Superior temporal gyrus (tissue), 1 donor: ENCODE data around the gene CDYL2.
"Not testable (repeated sequence)": the region's sequence is repeated elsewhere in the genome, so short reads cannot be mapped to it uniquely, and the experiment has no call there.

Experiments
- DNase-seq: peaks from one replicate; pipeline ENCODE4 v3.0.0-alpha.2; 2016; ENCODE audit errors: extremely low spot score

The CDYL2 gene

DNA sequence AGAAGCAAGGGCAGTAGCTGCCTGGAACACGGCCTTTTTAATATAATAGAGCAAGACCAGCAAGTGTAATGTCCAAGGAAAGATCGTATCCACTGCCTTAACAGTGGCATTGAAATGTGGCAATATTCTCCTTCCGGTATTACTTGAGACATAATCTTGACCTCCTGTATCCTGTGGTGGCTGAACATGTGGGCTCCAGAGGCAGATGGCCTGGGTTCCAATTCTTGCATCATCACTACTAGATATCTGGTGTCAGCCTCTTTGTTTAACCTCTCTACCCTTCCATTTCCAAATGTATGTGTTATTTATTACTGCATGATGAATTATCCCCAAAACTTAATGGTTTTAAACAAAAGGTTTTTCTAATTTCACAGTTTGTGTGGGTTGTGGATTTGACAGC is 3.5 kb upstream of the CDYL2 start:
- no peak for DNase-seq

DNA sequence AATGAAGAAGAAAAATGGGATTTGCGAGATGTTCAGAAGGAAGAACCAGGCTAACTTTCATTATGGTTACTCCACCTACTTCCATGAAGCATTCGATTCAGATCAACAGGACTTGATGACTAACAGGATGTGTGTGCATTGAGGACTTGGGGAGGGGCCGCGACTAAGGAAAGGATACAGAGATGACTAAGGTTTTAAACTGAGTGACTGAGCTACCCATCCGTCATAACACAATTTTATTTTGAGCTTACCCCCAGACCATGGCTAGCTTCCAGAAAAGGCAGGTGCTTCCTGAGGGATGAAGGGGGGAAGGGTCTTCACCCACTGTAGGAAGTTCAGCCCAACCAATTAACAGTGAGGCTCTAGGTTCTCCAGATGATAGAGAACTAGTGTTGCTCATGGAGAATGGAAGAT is 2.5 kb upstream of the CDYL2 start:
- DNase-seq, result no peak

DNA sequence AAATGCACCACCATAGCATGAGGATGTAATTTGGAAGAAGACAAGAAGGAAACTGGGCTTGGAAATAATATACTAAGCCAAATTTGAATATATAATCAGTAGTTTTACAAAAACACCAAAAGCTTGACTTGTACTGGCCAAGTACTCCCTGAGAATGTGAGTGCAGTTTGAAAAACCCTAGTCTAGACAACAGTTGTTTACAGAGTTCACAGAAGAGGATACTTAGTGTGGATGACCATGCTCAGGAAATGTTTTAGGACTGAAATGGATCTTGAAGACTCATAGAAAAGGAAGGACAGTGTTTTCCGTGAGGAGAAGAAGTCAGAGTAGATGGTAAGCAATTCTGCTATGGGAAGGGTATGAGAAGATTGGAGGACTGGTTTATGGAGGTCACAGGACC is 1.9 kb upstream of the CDYL2 start:
- no peak for DNase-seq

DNA sequence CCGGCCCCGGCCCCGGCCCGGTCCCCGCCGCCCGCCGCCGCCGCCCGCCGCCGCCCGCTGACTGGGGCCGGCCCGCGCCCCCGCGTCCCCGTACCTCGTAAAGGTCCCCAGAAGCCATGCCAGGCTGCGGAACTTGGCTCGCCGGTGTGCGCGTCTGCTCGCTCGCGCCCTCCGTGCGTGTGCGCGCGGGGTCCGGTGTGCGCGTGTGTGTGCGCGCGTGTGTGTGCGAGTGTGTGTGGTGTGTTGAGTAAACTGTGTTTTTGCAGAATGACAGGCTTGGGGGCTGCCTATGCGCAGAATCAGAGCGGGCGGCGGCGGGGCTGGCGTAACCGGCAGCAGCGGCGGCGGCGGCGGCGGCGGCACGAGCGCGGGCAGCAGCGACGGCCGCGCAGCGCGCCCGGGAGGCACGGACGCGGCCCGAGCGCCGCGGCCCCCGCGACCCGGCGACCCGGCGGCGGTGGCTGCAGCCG is 307 bp downstream of the CDYL2 start:
- DNase-seq, result no peak

DNA sequence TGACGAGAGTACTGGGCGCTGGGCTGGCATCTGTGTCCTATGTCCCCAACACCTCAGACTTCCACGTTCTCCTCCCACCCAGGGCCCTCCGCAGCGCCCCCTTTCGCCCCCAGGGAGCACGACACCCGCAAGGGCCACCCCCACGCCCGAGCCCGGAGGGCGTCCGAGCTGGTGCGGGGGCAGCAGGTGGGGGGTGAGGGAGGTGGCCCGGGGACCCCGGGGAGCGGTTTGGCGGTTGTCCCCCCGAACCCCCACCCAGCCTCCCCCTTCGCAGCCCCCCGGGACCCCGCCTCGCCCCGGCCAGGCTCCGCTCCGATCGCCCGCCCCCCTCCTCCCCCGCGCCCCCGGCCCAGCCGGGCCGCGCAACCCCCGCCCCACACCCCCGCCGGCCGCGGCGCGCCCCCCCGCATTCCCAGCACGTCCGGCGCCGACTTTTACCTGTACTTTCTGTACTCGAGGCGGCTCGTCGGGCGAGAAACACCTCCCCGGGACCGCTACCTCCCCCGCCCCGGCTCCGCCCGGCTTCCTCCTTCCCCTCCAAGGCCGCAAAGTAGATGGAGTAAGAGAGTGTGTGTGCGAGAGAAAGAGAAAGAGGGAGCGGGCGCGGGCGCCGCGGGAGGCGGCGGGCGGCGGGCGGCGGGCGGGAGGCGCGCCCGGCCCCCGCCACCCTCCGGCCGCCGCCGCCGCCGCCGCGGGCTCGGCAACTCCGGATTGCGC is 901 bp downstream of the CDYL2 start:
- DNase-seq, result no peak

DNA sequence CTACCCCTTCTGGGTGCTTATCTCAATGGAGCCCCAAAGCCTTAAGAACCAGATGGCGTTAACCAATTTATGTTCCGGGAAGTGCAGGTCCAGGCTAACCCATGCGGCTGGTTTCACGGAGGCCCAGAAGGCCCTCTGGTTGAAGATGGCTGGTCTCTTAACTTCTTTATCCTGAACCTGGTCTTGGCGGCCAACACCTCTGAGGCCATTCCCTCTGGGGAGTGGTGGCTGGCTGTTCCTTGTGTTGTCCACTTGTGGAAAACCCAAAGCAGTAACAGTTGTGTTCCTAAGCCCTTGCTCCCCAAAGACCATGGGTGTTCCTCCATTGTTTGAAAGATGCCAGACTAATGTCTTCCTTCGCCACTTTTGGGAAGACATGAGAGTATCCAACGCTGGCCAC is 1.5 kb downstream of the CDYL2 start:
- no peak for DNase-seq

DNA sequence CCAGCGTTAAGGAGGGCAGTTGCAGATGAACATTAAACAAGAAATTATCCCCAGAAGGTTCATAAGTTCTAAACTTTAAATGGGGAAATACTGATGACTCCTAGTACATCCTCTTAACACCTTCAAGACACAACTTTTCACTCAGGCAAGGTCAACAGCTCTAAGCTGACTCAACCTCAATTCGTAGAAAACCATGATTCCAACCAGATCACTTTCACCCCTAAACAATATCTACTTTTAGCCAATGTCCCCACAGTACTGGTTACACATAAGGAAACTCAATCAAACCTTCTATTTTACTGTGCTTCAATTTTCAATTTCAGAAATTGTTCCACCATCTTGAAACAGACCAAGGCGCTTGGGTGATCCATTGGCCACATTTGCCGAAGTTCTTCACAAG is 2.3 kb downstream of the CDYL2 start:
- DNase-seq, result no peak

DNA sequence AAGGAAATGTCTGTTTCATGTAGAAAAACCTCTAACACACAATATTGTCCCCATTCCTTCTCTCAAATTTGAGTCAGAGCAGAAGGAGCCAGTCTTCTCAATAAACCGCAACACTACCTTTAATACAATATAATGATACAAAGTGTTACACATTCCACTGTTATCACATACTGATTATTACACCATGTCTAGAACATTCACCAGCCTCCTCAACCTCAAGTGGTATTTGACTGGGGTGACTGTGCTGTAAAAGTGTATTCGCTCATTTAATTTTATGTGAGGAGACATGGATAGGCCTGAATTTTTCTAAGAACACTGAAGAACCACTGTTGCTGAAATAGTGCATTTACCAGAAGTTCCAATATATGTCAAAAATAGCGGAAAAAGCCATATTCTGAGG is 10.3 kb downstream of the CDYL2 start:
- DNase-seq, result no peak

DNA sequence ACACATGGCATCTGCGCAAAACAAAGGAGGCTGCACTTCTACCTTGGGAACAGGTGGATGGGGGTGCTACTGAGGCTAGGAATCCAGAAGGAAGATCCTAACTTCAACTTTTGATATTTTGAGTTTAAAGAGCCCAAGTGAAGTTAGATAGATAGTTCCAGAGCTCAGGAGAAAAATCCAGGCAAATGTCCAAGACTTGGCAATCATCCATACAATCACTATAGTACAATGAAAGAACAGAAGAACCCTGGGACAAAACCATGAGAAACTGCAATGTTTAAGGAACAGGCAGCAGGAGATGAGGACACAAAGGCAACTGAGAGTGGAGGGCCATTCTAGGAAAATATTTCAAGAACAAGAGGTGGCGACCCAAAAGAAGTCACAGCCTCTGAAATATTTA is 12.4 kb downstream of the CDYL2 start:
- no peak for DNase-seq

DNA sequence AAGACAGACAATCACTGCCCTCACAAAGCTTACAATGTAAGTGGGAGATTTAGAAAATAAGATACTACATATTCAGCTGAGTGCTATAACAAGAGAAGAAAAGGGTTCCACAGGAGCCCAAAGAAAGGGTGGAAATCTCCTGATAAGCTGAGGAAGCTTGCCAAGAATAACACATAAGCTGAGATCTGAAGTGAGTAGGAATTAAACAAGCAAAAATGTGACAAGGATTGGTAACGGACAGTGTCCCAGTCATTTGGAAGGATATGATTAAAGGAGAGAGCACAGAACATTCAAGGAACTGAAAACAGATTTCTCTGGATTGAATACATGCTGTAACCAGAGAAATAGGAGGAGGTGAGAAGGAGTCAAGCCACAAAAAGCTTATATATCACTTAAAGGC is 13.0 kb downstream of the CDYL2 start:
- DNase-seq, result no peak

DNA sequence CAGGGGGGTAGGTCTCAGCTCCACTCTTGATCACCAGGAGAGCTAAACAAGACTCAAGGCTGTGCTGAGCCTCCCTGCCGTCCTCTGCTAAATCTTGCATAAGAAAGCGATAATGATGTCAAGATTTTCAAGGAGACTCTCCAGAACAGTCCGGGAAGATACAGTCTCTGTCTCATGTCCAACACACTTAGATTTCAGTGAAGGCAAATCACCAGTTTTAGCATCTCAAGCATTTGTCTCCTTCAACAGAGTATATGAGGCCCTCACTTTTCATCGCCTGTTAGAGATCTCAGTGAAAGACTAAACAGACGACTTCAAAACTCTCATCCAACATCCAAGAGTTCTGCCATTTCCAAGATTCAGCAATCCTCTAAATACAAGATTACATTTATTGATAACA is 13.6 kb downstream of the CDYL2 start:
- no peak for DNase-seq

DNA sequence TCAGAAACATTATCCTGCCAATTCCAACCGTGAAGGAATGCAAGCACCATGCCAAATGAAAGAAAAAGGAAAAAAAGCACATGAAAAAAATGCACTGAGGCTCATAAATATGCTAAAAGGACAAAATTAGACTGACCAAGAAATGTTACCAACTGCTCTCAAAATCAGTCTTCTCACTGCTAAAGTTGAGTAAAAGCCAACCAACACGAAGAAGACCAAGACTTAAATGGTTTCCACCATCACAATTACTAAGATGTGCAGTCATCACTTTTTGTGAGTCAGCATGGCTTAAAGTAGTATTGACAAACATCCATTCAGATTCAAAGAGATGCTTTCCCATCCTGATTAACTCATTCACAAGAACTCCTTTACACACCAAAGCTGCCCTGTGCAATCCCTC is 16.4 kb downstream of the CDYL2 start:
- DNase-seq, result no peak

DNA sequence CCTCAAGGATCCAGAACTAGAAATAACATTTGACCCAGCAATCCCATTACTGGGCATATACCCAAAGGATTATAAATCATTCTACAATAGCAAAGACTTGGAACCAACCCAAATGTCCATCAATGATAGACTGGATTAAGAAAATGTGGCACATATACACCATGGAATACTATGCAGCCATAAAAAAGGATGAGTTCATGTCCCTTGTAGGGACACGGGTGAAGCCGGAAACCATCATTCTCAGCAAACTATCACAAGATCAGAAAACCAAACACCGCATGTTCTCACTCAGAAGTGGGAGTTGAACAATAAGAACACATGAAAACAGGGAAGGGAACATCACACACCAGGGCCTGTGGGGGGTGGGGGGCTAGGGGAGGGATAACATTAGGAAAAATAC is 17.8 kb downstream of the CDYL2 start:
- DNase-seq, result not testable (repeated sequence)

DNA sequence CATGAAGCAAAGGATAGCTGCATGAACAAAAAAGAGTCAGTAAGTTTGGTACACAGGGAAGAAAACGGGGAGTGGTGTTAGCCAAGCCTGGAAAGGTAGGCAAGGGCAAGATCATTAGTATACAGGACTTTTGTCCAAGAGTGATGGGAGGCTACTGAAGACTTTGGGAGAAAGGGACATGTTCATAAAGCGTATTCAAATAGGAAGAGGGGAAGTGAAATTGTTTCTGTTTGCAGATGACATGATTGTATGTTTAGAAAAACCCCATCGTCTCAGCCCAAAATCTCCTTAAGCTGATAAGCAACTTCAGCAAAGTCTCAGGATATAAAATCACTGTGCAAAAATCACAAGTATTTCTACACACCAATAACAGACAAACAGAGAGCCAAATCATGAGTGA is 19.4 kb downstream of the CDYL2 start:
- no peak for DNase-seq

DNA sequence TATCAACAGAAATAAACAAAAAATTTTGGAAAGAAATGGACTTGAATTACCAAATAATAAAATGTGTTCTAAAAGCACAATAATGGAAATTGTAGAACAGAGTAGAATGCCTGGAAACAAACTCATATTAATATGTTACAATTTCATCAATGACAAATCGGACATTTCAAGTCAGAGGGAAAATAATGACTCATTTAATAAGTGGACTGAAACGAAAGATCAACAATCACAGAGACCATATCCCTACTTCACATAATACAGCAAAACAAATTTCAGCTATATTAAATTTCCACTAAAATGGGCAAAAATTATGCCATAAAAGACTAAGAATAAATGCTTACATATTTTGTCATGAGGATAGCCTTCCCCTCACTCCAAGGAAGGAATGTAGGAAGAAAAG is 25.7 kb downstream of the CDYL2 start:
- DNase-seq, result no peak

DNA sequence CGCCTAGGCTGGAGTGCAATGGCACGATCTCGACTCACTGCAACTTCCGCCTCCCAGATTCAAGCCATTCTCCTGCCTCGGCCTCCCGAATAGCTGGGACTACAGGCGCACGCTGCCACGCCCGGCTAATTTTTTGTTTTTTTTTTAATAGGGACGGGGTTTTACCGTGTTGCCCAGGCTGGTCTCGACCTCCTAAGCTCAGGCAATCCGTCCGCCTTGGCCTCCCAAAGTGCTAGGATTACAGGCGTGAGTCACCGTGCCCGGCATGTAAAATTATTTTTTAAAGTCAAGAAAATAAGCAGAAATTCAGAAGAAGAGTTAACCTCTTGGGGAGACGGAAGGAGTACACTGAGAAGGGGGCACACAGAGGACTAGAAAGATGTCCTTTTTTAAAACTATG is 27.5 kb downstream of the CDYL2 start:
- no peak for DNase-seq

DNA sequence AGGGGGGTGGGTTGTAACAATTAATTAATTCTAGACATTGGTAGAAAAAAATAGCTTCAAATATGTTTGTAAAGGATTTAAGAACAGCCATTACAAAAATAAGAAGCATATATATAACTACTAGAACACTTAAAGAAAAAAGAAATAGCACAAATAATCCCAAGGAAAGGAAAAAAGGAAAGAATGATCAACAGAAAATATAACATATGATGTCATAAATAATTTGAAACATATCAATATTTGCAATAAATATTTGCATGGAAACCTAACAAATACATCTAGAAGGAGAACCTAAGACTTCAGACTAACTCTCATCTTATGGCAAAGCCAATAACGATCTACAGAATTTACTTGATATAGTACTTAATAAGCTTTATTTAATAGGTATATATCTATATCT is 28.9 kb downstream of the CDYL2 start:
- DNase-seq, result no peak

DNA sequence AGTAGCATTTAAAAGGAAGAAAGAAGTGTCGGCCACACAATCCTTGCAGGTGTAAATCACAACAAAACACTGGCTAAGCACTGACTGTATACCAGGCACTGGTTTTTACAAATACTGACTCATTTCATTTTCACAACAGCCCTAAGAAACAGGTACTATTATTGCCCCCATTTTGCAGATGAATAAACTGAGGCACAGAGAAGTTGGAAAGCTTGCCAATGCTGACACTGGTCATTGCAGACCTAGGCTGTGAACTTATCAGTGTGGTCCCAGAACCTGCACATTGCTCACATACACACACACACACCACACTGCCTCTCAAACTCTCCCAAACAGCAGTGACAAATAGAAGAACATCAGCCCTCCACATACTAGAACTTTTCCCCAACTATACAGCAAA is 37.6 kb downstream of the CDYL2 start:
- DNase-seq, result no peak

DNA sequence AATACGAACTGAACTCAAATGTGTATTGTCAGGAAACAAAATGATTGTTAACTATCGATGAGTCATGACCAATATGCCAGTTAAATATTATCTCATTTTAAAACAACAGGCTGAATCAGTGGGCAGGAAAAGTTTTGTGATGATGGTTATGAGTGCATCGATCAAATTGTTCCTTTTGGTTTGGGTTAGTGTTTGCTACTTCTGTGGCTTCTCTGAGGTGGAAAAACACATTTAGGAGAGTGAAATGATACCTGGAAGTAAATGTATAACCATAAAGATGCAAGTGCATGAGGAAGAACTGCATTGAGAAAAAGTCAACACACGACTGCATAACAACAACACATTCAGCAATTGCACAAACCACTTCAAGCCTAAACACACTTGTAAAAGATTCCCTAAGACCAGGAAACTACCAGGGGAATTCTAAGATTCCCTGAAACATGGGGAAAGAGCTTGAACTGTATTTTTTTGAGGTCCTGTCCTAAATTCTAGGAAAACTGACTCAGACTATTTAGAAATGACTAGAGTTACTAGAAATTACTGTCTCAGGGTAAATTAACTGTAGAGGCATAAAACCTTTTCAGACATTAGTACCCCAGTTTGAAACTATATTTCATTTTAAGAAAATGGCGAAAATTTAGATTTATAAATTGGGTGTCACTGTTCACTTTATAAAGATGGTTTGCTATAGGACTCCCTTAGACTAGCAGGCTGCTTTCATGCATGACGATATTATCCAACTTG is 44.8 kb downstream of the CDYL2 start:
- DNase-seq, result no peak

DNA sequence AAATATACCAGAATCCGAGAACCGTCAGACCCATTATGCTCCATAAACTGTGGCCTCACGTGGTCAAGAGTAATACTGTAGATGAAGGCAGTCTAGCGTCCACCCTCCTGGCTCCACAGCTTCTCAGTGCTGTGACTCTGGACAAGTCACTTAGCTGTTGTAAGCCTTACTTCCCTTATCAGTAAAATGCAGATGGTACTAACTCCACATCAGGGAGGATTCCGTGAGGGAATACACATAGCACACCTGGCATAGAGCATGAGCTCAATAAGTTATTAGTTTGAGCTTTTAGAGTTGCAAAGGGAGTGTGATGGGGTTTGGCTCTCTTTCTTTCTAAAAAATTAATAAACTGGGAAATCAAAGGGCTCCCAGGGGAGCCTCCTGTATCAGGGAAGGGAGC is 49.9 kb downstream of the CDYL2 start:
- DNase-seq, result no peak

DNA sequence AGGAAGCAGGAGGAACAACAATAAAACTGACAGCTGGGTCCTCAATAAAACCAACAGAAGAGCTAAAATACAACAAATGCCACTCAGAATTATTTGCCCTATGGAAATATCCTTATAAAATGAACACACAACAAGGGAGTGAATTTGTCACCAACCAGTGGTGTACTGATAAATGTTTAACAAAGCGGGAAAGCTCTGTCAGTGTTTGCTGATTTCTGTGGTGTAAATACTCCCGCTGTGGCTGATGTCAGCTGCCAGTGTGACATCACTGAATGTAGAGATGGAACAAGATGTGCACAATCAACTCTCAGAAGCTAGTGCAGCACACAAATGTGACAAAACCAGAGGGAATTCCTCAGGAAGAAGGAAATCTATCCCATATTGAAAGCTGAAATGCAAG is 51.9 kb downstream of the CDYL2 start:
- DNase-seq, result no peak

DNA sequence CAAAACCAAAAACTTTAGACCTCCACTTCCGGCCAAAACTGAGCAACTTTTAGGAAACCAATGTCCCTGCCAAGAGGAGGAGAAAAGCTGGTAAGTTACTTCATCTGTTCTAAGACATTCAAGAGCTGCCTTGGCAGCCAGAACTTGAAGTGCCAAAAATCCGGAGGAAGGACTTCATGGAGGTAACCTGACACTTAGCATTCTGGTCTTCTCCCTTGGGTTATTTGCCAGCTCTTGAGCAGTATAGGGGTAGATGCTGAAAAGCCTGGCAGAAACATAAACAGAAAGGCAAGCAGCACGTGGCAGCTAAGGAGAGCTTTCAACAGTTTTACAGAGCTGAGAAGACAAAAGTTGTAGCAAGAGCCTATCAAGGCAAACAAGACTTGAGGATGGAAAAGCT is 53.2 kb downstream of the CDYL2 start:
- DNase-seq, result no peak

DNA sequence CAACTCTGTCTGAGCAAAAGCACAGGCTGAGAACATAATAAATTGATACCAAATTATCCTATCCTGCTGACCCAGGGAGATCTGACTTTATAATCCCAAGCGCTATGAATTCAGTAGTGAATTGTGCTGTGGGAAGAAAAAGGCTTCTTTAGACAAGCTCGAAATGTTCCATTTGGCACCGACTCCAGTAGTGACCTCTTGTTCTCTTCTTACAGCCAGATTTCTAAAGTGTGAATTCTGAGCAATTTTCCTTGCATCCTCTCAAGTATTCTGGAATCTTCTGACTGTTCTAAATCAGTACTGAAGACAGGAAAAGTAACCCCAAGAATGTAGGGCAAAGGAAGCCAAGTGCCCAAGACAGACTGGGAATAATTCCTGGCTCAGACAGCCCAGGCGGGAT is 58.2 kb downstream of the CDYL2 start:
- peak; percentile 46 for DNase-seq

DNA sequence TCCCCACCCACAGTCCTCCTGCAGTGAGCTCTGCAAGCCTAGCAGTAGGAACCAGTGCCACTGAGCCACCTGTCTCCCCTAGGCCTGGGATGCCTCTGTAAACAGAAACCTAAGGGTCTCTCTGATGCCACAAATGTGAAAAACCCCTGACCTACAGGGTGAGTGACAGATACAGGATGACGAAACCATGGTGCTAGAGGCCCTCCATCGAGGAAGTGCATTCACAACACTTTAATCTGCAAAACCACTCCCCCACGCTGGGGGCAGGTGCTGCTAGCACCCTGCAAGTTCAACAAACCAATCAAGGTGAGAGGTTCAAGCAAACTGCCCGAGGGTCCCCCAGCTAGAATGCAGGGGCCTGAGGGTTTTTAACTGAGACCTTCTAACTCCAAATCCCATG is 59.5 kb downstream of the CDYL2 start:
- no peak for DNase-seq
